ENCODE data around the gene DNAJA2. TPM values are rescaled to one million over a fixed set of nuclear protein-coding genes. Genes with fewer than 3 reads are reported as not detected.

Gene DNAJA2
- total RNA-seq, 3 donors from 2014 or later (not counting 1 experiment from before 2014, with no cell fraction given): 71.8 to 83.2 (median 74.5) TPM

- no peaks in the 10 kb centered on the region for H3K36me3 Mint-ChIP-seq
- TF ChIP-seq, protein P1, sequence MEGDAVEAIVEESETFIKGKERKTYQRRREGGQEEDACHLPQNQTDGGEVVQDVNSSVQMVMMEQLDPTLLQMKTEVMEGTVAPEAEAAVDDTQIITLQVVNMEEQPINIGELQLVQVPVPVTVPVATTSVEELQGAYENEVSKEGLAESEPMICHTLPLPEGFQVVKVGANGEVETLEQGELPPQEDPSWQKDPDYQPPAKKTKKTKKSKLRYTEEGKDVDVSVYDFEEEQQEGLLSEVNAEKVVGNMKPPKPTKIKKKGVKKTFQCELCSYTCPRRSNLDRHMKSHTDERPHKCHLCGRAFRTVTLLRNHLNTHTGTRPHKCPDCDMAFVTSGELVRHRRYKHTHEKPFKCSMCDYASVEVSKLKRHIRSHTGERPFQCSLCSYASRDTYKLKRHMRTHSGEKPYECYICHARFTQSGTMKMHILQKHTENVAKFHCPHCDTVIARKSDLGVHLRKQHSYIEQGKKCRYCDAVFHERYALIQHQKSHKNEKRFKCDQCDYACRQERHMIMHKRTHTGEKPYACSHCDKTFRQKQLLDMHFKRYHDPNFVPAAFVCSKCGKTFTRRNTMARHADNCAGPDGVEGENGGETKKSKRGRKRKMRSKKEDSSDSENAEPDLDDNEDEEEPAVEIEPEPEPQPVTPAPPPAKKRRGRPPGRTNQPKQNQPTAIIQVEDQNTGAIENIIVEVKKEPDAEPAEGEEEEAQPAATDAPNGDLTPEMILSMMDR (IDR thresholded peaks at IDR 0.05): no peak
- ATAC-seq: no peak
- intact Hi-C loops (cut with micrococcal nuclease): no loop called here
- H3K27ac Mint-ChIP-seq: no peak overlapping the region
- H3K4me3 Mint-ChIP-seq: no peak overlapping the region
- no peaks in the 10 kb centered on the region for H3K9me3 Mint-ChIP-seq
- no peaks in the 10 kb centered on the region for H3K4me1 ChIP-seq (ENCODE audit: control insufficient read depth, insufficient read depth, low read length)
- no peaks in the 10 kb centered on the region for H3K36me3 ChIP-seq (ENCODE audit: control insufficient read depth, insufficient read depth, low read length)
- no peak for DNase-seq
- no peak overlapping the region for H3K27ac ChIP-seq (ENCODE audit: low read length)
- peaks cover 0 to 5% of the 10 kb centered on the region in 2 donors for H3K4me1 Mint-ChIP-seq
- WGBS (ENCODE audit: insufficient coverage): 95% methylated on average over 16 of the region's 16 CpGs
- H3K27me3 Mint-ChIP-seq (ENCODE audit: low read depth in 2 of 2): peaks cover 0 to 6% of the 10 kb centered on the region in 2 donors
- no peak overlapping the region for H3K4me3 ChIP-seq (ENCODE audit: low read length)
- no peaks in the 10 kb centered on the region for H3K27me3 ChIP-seq (ENCODE audit: control insufficient read depth, insufficient read depth, low read length)
- peaks cover 5% of the 10 kb centered on the region for H3K9me3 ChIP-seq (ENCODE audit: control insufficient read depth, insufficient read depth, low read length)
Observed at GRCh38 chr16:46991729-46992704, 18.5 kb upstream of the DNAJA2 start.

DNA sequence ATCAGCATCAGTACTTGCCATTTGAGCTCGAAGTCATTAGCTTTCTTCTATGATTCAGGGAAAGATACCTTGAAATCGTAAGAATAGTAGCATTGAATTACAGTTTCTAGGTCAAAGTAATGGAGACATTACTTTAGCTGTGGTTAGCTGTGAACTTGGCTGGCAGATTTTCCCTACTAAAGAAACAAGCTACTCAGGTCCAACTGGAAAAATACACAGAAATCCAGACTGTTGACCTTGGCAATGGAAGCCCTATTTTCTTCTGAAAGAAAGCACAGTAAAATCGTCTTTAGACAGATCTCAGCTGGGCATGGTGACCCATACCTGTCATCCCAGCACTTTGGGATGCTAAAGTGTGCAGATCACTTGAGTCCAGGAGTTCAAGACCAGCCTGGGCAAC is 13.4 kb upstream of the DNAJA2 start:
- DNase-seq (no peak), ATAC-seq (no peak)
- peaks cover 0 to 4% of the 10 kb centered on the region in 2 donors for H3K27me3 Mint-ChIP-seq (ENCODE audit: low read depth in 2 of 2)
- peaks cover under 1% of the 10 kb centered on the region for H3K9me3 ChIP-seq (ENCODE audit: control insufficient read depth, insufficient read depth, low read length)
- no peaks in the 10 kb centered on the region for H3K36me3 ChIP-seq (ENCODE audit: control insufficient read depth, insufficient read depth, low read length)
- no peaks in the 10 kb centered on the region for H3K27me3 ChIP-seq (ENCODE audit: control insufficient read depth, insufficient read depth, low read length)
- H3K4me3 Mint-ChIP-seq: no peak overlapping the region
- no peaks in the 10 kb centered on the region for H3K36me3 Mint-ChIP-seq
- intact Hi-C loops (cut with micrococcal nuclease): no loop called here
- no peaks in the 10 kb centered on the region for H3K4me1 ChIP-seq (ENCODE audit: control insufficient read depth, insufficient read depth, low read length)
- no peaks in the 10 kb centered on the region for H3K9me3 Mint-ChIP-seq
- no peak overlapping the region for H3K27ac Mint-ChIP-seq
- WGBS (ENCODE audit: insufficient coverage): 82% methylated on average over 3 of the region's 3 CpGs
- H3K4me3 ChIP-seq (ENCODE audit: low read length): no peak overlapping the region
- H3K4me1 Mint-ChIP-seq: no peaks in the 10 kb centered on the region
- no peak overlapping the region for H3K27ac ChIP-seq (ENCODE audit: low read length)
- TF ChIP-seq, protein P1 (IDR thresholded peaks at IDR 0.05): no peak

GRCh38 chr16:46986438-46986837 is 13.0 kb upstream of the DNAJA2 start:
- intact Hi-C loops (cut with micrococcal nuclease): no loop called here
- Histone ChIP-seq H3K36me3 (ENCODE audit: control insufficient read depth, insufficient read depth, low read length) (no peaks in the 10 kb centered on the region), H3K4me1 (ENCODE audit: control insufficient read depth, insufficient read depth, low read length) (no peaks in the 10 kb centered on the region), H3K4me3 (ENCODE audit: low read length) (no peak overlapping the region), H3K27ac (ENCODE audit: low read length) (no peak overlapping the region), H3K27me3 (ENCODE audit: control insufficient read depth, insufficient read depth, low read length) (no peaks in the 10 kb centered on the region), H3K9me3 (ENCODE audit: control insufficient read depth, insufficient read depth, low read length) (no peaks in the 10 kb centered on the region)
- no peaks in the 10 kb centered on the region for H3K36me3 Mint-ChIP-seq
- 100% methylated on average over 1 of the region's 3 CpGs for WGBS (ENCODE audit: insufficient coverage)
- ATAC-seq: no peak
- TF ChIP-seq, protein P1 (IDR thresholded peaks at IDR 0.05): no peak
- H3K4me1 Mint-ChIP-seq: no peaks in the 10 kb centered on the region
- DNase-seq: no peak
- H3K4me3 Mint-ChIP-seq: no peak overlapping the region
- no peak overlapping the region for H3K27ac Mint-ChIP-seq
- no peaks in the 10 kb centered on the region for H3K9me3 Mint-ChIP-seq
- H3K27me3 Mint-ChIP-seq (ENCODE audit: low read depth in 2 of 2): peaks cover 0 to 4% of the 10 kb centered on the region in 2 donors

Data from natural killer cell (primary cell).